GM21381 (cell line): Measurements from ENCODE around the gene MMS19.
"Not testable (repeated sequence)": the region's sequence is repeated elsewhere in the genome, so short reads cannot be mapped to it uniquely, and the experiment has no call there.

Experiments used
- ATAC-seq: cut with Tn5 transposase; IDR thresholded peaks from one replicate; pipeline ENCODE4 v1.9.1; 2021; ENCODE audit warnings: mild to moderate bottlenecking, moderate library complexity; ENCODE audit not compliant: unreplicated experiment

MMS19 gene

GRCh38 chr10:97503406-97503805 lies 5.2 kb upstream of the MMS19 start:
- no peak for ATAC-seq

GRCh38 chr10:97502916-97503315 lies 4.7 kb upstream of the MMS19 start:
- ATAC-seq: no peak

- no peak for ATAC-seq
These were observed 2.0 kb upstream of the MMS19 start for GRCh38 chr10:97500297-97500575.

- ATAC-seq: no peak
These were observed 1.5 kb upstream of the MMS19 start for GRCh38 chr10:97499561-97500296.

- no peak for ATAC-seq
These were observed 779 bp upstream of the MMS19 start, which contains the start of gene UBTD1 for GRCh38 chr10:97498841-97499560. UBTD1 (plus strand) TSS chr10:97498924; CDS start chr10:97499204, 280 bp downstream.

- peak; percentile 33 for ATAC-seq
These were observed 598 bp downstream of the MMS19 start for GRCh38 chr10:97497572-97498075.

- ATAC-seq: no peak
These were observed 3.2 kb downstream of the MMS19 start for GRCh38 chr10:97494863-97495506.

GRCh38 chr10:97494151-97494550 lies 4.1 kb downstream of the MMS19 start:
- ATAC-seq: no peak

GRCh38 chr10:97490592-97490991 lies 7.6 kb downstream of the MMS19 start:
- ATAC-seq: no peak

- ATAC-seq: no peak
These were observed 12.5 kb downstream of the MMS19 start for GRCh38 chr10:97485647-97486281.

GRCh38 chr10:97483921-97484320 lies 14.3 kb downstream of the MMS19 start:
- ATAC-seq: no peak

GRCh38 chr10:97483506-97483905 lies 14.7 kb downstream of the MMS19 start:
- ATAC-seq: no peak

- no peak for ATAC-seq
These were observed 15.8 kb downstream of the MMS19 start for GRCh38 chr10:97482381-97482780.

- no peak for ATAC-seq
These were observed 17.2 kb downstream of the MMS19 start for GRCh38 chr10:97481071-97481470.

GRCh38 chr10:97479939-97480338 lies 18.3 kb downstream of the MMS19 start:
- ATAC-seq: no peak

- not testable (repeated sequence) for ATAC-seq
These were observed 18.8 kb downstream of the MMS19 start for GRCh38 chr10:97479410-97479809.

GRCh38 chr10:97475936-97476594 lies 22.2 kb downstream of the MMS19 start:
- ATAC-seq: no peak

GRCh38 chr10:97474918-97475317 lies 23.3 kb downstream of the MMS19 start:
- no peak for ATAC-seq

GRCh38 chr10:97468781-97469180 lies 29.4 kb downstream of the MMS19 start:
- ATAC-seq: not testable (repeated sequence)

- ATAC-seq: no peak
These were observed 30.1 kb downstream of the MMS19 start for GRCh38 chr10:97468162-97468561.

GRCh38 chr10:97466755-97467154 lies 31.5 kb downstream of the MMS19 start:
- no peak for ATAC-seq
